KOPT-K1 (cell line): ENCODE results near the gene DSTYK.

ENCODE experiments used
- H3K27ac ChIP-seq: fragments of 200-600 bp; sonication (generic); 2 replicates; pipeline ENCODE4 v1.5.1; 2016; ENCODE audit warnings: antibody characterized with exemption, mild to moderate bottlenecking, low read depth, low read length; ENCODE audit not compliant: poor library complexity, severe bottlenecking
- H3K36me3 ChIP-seq: fragments of 200-600 bp; sonication (generic); 2 replicates; pipeline ENCODE4 v1.5.1; 2017; ENCODE audit warnings: antibody characterized with exemption, mild to moderate bottlenecking, low read length, moderate library complexity; ENCODE audit not compliant: insufficient read depth
- H3K9me3 ChIP-seq: fragments of 200-600 bp; sonication (generic); 2 replicates; pipeline ENCODE4 v1.5.1; 2017; ENCODE audit warnings: antibody characterized with exemption, low read length, mild to moderate bottlenecking; ENCODE audit not compliant: insufficient read depth, poor library complexity, severe bottlenecking

Gene DSTYK

DNA sequence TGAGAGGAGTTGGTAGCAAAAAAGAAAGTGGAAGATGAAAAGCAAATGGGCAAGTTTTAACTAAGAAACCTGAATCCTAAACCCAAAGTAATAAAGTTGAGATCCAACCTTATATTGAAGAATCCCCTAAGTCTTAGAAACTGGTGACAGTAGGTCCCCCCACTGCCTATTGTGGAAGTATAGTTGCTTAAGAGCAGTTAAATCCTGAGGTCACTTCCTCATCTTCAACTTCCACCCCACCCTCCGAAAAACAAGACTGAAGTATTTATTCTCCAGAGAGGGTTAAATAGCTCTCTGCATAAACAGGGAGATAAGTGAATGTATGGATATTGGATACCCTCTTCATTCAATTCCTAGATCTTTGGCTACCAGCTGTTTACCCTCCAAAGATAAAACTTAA, 3.3 kb upstream of the DSTYK start:
- H3K36me3 ChIP-seq: no peaks in the 10 kb centered on the region
- no peaks in the 10 kb centered on the region for H3K9me3 ChIP-seq
- H3K27ac ChIP-seq: no peak overlapping the region

DNA sequence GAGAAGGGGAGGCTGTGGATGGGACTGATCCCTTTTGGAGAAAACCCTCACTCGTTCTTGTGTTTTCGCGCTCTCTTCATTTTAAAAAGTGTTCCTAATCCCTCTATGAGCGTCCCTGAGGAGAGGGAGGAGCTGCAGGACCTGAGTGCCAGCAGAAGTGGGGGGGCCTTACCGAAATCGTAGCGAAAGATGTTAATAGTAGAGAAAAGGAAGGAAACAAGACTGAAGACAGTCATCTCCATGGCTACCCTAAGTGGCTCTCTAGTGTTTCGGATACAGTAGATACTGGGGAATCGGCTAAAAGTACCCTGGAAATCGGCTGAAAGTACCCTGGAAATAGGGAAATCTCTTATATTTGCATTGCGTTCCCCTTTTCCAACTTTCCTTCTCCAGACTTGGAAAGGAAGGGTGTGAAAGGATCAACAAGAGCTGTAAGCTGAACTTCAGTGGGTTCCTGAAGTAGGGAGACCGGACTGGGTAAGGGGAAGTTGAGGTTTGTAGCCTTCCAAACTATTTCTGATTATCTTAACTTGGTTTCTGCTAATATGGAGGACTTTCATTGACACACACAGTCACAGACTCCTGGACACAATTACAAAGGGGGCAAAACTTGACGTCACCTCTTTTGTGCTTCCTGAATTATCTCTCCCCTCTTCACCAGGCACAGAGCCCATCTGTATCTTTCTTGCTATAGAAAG, 486 bp upstream of the DSTYK start:
- Histone ChIP-seq H3K27ac (no peak overlapping the region), H3K36me3 (no peaks in the 10 kb centered on the region), H3K9me3 (no peaks in the 10 kb centered on the region)

DNA sequence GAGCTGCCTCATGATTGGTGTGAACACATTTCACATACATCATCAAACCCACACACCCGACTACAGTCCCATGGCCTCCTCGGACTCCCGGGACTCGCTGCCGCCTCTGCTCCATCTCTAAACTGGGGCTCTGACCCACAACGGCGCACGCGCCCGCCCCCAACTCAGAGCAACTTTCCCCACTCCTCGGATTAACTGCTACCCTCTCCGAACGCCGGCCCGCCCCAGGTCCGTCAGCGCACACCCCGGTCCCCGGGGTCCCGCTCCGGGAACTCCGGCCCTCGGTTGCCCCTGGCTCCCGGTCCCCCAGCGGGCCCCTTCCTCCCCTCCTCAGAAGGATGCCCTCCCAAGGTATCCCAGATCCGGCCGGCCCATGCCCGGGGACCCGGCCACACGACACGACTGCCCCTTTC, 740 bp downstream of the DSTYK start:
- H3K36me3 ChIP-seq: no peaks in the 10 kb centered on the region
- peak overlapping the region; percentile 52 for H3K27ac ChIP-seq
- no peaks in the 10 kb centered on the region for H3K9me3 ChIP-seq

DNA sequence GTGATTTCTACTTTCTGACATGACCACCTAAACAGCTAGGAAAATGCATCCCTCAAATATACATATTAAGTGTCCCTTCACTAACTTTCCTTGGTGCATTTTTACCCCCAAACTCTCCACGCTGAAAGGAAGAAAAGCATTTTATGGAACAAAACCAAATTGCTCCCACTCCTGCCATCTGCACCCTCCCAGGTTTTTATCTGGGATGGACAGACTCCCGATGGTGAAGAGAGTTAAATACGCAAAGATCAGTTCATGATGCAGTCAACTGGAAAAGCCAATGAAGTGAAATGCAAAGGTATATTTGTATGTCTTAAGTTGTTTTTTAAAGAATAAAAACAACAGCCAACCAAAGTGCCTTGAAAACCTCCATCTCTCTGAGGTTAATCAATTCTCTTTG, 2.7 kb downstream of the DSTYK start:
- Histone ChIP-seq H3K36me3 (no peaks in the 10 kb centered on the region), H3K27ac (no peak overlapping the region), H3K9me3 (no peaks in the 10 kb centered on the region)

DNA sequence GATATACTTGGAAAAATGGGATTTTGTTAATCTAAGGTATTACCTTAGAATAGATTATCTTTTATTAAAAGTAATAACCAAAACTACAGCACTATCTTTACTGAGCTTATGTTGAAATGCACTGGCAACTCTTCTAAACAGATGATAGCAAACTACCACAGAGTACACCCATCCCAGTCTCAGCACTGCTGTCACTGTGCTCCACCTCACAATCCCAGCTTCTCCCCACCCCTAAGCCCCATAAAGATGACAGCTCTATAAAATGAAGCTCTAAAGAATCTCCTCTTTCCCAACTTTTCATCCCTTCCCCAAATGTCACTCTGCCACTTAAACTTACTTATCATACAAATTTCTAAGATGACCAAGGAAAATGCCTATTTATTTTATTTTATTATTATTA, 6.4 kb downstream of the DSTYK start:
- Histone ChIP-seq H3K36me3 (no peaks in the 10 kb centered on the region), H3K9me3 (no peaks in the 10 kb centered on the region), H3K27ac (no peak overlapping the region)

DNA sequence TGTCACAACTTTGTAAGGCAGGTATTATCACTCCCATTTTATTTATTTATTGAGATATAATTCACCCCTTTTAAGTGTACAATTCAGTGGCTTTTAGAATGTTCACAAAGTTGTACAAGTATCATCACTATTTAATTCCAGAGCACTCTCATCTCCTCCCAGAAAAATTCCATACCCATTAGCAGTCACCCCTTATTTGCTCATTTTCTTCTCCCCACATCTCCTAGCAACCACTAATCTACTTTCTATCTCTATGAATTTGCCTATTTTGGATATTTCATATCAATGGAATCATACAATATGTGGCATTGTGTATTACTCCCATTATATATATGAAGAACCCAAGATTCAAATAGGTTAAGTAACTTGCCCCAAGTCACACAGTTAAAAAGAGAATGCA, 7.0 kb downstream of the DSTYK start:
- Histone ChIP-seq H3K36me3 (no peaks in the 10 kb centered on the region), H3K27ac (no peak overlapping the region), H3K9me3 (no peaks in the 10 kb centered on the region)

DNA sequence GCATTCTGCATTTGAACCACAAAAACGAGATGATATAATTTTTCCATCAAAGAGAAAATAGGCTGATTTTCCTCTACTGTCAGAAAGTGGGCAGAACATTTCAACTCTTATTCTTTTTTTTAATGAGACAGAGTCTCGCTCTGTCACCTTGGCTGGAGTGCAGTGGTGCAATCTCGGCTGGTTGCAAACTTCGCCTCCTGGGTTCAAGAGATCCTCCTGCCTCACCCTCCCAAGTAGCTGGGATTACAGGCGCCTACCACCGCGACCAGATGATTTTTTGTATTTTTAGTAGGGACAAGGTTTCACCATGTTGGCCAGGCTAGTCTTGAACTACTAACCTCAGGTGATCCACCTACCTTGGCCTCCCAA, 11.6 kb downstream of the DSTYK start:
- Histone ChIP-seq H3K9me3 (no peaks in the 10 kb centered on the region), H3K27ac (no peak overlapping the region), H3K36me3 (no peaks in the 10 kb centered on the region)

DNA sequence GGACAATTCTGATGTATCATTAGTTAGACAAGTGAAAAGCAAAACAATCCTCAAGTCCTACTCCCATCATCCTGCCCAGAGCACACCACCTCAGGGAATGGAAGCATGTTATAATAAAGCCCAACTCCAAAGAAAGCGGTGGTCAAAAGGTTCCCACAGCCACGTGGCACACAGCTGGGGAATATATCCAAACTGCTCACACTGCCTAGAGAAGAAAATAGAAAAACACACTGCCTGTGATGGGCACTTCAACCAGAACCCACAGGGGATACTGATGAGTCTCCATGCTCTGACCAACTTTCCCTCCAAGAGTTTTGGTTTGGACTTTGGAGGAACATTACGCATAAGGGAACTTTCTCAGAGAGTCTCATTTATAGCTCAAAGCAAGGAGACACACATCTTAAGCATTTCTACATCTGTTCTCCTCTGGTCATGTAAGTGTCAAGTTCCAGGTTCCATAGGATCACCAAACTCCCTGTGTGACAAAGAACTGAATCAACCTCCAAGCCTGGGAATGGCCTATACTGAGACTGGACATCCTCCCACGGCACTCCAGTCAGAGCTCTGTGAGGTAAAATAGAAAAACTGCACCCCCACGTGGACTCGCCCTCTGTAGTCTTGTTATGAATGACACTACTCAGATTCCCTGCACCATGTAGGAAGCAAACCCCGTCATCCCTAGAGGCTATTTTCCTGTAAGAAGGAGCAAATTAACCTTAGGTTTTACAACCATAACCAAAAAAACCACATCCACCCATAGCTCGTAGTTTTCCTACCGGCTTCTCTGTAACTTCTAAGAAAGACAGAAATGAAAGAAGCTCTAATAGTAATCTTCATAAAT, 12.2 kb downstream of the DSTYK start:
- Histone ChIP-seq H3K27ac (no peak overlapping the region), H3K9me3 (no peaks in the 10 kb centered on the region), H3K36me3 (no peaks in the 10 kb centered on the region)

DNA sequence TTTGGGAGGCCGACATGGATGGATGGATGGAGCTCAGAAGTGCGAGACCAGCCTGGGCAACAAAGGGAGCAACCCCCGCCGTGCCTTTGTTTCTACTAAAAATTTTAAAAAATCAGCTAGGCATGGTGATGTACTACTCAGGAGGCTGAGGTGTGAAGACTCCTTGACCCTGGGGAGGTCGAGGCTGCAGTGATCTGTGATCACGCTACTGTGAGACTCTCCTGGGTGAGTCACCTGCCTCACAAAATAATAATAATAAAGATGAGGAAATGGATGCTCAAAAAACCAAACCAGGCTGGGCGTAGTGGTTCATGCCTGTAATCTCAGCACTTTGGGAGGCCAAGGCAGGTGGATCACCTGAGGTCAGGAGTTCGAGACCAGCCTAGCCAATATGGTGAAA, 19.2 kb downstream of the DSTYK start:
- no peaks in the 10 kb centered on the region for H3K36me3 ChIP-seq
- H3K9me3 ChIP-seq: no peaks in the 10 kb centered on the region
- H3K27ac ChIP-seq: no peak overlapping the region

DNA sequence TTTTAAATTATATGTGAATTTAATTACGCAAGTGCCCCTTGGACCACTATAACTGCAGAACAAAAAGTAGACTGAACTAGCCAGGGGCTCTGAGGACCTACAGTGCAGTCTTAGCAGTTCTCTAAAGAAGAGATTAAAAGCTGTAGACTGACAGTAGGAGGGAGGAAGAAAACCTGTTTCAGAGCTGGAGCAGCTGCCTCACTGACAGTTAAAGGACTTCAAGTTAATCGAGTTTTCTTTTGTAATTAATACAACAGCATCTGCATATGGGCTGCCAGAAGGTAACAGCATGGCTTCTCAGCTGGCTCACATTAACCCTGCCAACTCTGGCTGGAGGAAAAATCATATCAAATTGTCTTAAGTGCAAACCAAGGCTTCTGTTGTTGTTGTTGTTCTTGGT, 19.9 kb downstream of the DSTYK start:
- Histone ChIP-seq H3K36me3 (no peaks in the 10 kb centered on the region), H3K27ac (no peak overlapping the region), H3K9me3 (no peaks in the 10 kb centered on the region)

DNA sequence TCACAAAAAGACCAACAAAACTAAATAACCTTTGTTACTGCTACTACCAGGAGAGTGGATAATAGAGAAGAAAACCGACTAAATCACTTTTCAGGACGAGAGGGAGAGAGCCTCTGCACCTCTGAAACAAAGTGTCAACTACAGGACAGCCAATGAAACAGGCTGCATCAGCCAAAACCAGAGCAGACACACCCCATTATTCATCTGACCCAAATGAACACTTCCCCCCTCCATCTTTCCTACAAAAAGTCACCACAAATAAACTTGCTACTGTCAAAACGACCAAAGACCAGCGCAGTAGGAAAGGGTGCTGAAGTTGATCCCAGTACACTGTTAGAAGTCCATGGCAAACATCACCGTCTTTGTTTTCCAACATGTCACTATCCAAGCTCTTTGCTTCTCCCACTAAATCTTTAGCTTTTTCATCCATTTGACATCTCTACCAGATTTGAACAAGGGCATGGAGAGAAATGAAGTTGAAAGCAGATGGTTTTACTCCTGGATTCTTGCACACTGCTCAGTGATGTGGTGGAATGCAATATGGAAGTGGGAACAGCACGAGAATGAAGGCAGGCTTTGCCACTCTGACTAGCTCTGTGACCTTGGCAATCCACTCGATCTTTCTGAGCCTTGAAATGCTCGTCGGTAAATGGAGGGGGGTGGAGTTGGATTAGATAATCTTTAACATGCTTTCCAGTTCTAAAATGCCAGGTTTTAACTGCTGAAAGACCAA, 20.5 kb downstream of the DSTYK start:
- Histone ChIP-seq H3K36me3 (no peaks in the 10 kb centered on the region), H3K9me3 (no peaks in the 10 kb centered on the region), H3K27ac (no peak overlapping the region)

DNA sequence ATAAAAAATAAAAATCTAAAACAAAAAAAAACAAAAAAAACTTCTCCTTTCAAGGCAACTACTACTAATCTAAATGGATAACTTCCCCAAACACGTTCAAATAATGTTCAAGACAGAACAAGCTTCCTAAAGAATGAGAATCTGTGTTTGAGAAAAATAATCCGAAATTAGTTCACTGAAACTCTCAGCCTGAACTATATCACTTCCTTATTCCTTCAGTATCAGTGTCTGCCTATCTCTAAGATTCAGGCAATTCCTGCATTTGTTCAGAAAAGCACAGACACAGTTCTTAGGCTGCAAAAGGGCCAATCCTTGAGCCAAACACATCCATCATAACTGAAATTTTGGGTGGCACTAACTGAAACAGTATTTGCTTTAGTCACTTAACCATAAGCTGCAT, 22.4 kb downstream of the DSTYK start:
- no peak overlapping the region for H3K27ac ChIP-seq
- H3K9me3 ChIP-seq: no peaks in the 10 kb centered on the region
- no peaks in the 10 kb centered on the region for H3K36me3 ChIP-seq

DNA sequence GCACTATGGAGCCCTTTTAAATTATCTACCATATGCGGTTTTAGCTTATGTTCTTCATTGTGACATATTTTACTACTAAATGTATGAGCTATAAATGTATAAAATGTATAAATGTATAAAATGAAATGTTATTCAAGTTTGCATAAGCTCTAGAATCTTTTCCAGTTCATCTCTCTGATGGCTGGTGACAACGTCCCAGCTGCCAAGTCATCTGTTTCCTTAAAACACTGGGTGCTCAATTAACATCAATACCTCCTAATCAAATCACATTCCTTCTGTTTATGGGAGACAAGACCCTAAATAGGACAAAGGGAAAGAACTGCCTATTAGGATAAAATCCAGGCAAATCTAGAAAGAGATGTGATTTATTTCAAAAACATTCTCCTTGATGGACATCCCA, 22.9 kb downstream of the DSTYK start:
- no peak overlapping the region for H3K27ac ChIP-seq
- H3K9me3 ChIP-seq: no peaks in the 10 kb centered on the region
- H3K36me3 ChIP-seq: no peaks in the 10 kb centered on the region

DNA sequence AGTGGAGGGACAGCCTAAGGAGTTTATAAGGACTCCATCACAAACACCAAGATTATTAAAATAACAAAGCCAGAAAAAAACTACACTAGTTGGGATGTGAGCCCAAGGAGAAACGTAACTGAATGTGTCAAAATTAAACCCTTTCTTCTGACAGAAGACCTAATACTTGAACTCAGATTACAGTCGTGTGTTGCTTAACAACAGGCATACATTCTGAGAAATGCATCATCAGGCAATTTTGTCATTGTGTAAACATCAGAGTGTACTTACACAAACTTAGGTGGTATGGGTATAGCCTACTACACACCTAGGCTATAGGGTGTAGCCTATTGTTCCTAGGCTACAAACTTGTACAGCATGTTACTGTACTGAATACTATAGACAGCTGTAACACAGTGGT, 23.4 kb downstream of the DSTYK start:
- no peaks in the 10 kb centered on the region for H3K36me3 ChIP-seq
- H3K27ac ChIP-seq: no peak overlapping the region
- no peaks in the 10 kb centered on the region for H3K9me3 ChIP-seq

DNA sequence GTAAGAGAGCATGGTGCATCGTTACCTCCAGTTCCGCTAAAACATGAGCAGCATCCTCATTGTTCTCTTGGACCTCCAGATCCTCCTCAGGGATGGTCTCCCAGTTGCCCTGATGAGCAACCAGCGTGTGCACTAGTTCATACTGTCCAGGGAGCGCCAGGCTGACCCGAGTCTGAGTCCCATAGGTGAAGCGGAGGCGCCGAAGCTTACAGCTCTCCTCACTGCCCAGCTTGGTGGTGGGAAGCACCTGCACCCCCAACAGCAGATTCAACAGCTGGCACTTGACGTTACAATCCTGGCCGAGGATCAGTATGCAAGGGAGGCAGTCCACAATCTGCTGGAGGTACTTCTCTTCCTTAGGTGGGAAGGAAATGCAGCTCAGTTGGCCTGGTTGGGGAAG, 24.1 kb downstream of the DSTYK start:
- H3K9me3 ChIP-seq: no peaks in the 10 kb centered on the region
- no peaks in the 10 kb centered on the region for H3K36me3 ChIP-seq
- H3K27ac ChIP-seq: no peak overlapping the region
